Astrocyte of the cerebellum (primary cell): ENCODE data around the gene PRR15.

Source experiments
- DNase-seq: peaks from one replicate; pipeline ENCODE4 v3.0.0-alpha.2; 2011; ENCODE audit warnings: low read depth
- H3K4me3 ChIP-seq: 2 replicates; pipeline ENCODE4 v1.5.1; 2011; ENCODE audit warnings: mild to moderate bottlenecking, low read depth, low read length, moderate library complexity
- CTCF ChIP-seq: IDR thresholded peaks from 2 replicates; pipeline ENCODE4 v1.5.1; 2012; ENCODE audit warnings: low read length, low read depth, moderate library complexity, mild to moderate bottlenecking; ENCODE audit errors: missing control alignments
- in situ Hi-C: cut with HindIII; loops from 2 replicates; pipeline ENCODE4 v1.10.0; 2017; ENCODE audit warnings: low sequenced_read_pairs

The PRR15 gene

GRCh38 chr7:29587195-29587808, 23.7 kb downstream of the PRR15 start:
- DNase-seq: no peak
- H3K4me3 ChIP-seq: no peak overlapping the region
- TF ChIP-seq CTCF: no peak
- in situ Hi-C loops: no loop called here

- no peak for DNase-seq
- no peak overlapping the region for H3K4me3 ChIP-seq
- in situ Hi-C loops: no loop called here
- TF ChIP-seq CTCF: no peak
Measured at GRCh38 chr7:29588212-29588611, 24.6 kb downstream of the PRR15 start.

- no peak for DNase-seq
- no peak overlapping the region for H3K4me3 ChIP-seq
- in situ Hi-C loops: no loop called here
- peak; percentile 92 for TF ChIP-seq CTCF
Measured at GRCh38 chr7:29588900-29589696, 25.5 kb downstream of the PRR15 start.

DNA sequence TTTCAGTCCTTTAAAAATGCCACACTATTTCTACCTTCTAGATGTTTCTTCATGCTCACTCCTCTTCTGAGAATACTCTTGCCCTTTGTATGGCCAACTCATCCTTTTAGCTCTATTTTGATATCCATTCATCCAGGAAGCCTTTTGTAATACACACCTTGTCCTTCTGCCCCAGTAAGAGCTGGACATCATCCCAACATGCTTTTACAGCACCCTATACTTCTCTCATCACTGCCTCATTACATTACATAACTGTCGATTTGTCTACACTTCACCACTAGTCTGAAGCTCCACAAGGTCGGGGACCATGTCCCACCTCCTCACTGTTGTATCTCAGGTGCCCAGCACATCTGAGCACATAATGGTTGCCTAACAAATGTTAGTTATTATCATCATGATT, 29.2 kb downstream of the PRR15 start:
- in situ Hi-C loops: no loop called here
- TF ChIP-seq CTCF: no peak
- DNase-seq: no peak
- H3K4me3 ChIP-seq: no peak overlapping the region

DNA sequence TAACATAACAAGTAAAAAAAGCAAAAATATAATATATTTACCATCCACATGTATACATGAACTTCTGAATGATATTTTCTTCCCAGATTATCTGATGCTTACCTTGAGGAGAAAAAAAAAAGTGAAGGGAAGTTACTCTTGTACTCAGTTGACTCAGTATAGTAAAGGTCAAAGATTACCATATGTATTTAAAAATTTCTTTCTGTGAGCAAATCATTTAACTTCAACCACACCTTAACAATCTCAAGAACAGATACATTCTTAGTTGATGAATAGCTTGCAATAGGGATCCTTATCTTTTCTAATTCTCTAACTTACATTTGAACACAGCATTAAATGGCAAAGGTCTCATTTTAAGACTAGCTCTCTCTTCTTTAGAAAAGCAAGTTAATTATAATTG, 29.8 kb downstream of the PRR15 start:
- DNase-seq: no peak
- in situ Hi-C loops: no loop called here
- H3K4me3 ChIP-seq: no peak overlapping the region
- TF ChIP-seq CTCF: no peak

DNA sequence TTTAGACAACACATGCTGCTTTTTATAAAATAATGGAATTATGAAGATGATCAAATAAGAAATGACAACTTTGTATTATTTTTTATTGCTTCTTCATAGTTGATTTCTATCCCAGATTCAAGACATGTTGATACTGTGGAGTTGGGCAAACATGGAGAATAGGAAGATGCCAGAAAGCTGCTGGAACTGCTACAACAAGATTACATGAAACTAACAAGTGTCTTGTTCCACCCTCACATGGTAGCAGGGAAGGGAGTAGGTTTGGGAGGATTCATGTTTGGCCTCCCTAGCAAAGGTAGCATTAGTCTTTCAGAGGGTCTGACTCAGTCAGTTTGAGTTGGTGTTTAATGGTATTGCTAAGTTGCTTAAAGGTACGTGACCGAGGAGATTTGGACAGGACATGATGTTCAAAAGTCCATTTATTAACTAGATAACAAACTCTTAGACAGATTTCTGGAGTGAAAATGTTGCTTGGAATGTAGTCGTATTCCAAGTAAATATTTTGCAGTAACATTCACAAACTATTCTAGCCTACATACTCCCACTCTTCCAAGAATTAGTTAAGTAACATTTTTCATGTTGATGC, 33.1 kb downstream of the PRR15 start:
- H3K4me3 ChIP-seq: no peak overlapping the region
- in situ Hi-C loops: no loop called here
- no peak for TF ChIP-seq CTCF
- DNase-seq: no peak
